AG08396 (cell line): Measurements from ENCODE around the gene PDLIM1.
"Not testable (repeated sequence)": the region's sequence is repeated elsewhere in the genome, so short reads cannot be mapped to it uniquely, and the experiment has no call there.

ENCODE experiments used
- DNase-seq: peaks from one replicate; pipeline ENCODE4 v3.0.0; 2012; ENCODE audit warnings: low spot score, mixed read lengths

Gene PDLIM1

DNA sequence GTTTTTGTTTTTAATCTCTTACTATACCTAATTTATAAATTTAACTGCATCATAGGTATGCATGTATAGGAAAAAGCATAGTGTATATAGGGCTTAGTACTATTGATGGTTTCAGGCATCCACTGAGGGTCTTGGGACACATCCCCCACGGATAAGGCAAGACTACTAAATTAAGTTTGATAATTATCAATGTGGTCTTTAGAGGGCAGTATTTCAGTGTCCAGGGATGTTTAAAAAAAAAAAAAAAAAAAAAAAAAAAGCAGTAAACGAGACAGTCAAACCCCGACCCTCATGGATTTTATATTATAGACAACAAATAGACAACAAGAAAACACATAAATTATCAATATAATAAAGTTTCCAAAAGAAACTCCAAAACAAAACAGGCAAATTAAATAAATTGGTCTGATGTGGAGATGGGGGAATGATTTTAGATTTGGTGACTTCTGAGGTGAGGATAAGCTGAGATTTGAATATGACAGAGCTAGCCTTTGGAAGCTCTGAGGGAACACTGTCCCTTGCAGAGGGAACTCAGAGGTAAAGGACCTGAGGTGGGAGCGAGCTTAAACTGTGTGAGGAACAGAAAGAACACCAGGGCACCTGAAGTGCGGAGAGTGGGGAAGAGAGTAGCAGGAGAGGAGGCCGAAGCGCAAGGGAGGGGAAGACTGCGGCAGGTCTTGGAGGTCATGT, 82.0 kb downstream of the PDLIM1 start:
- no peak for DNase-seq

- DNase-seq: not testable (repeated sequence)
Observed at GRCh38 chr10:95202865-95203264, 87.9 kb downstream of the PDLIM1 start.

GRCh38 chr10:95201736-95202135, 89.1 kb downstream of the PDLIM1 start:
- DNase-seq: peak; percentile 56

DNA sequence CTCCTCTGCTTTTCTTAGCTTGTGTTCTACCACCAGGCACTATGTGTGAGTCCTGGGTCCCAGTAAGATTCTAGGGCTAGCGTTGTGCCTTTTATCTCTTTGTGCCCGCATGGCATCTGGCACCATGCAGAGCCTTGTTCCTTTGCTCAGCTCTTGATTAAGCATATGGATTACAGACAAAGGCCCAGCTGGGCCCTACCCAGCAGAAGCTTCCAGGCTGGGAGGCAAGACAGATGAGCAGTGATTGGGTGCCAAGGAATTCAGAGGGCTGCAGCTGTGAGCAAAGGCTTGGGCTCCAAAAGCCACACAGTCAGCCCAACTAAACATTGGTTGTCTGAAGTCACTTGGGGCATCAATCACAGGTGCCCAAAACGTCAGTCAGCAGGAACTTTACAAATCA, 94.8 kb downstream of the PDLIM1 start:
- no peak for DNase-seq

GRCh38 chr10:95193944-95194343, 96.9 kb downstream of the PDLIM1 start, which contains the start of gene ACSM6:
Gene ACSM6 (plus strand): TSS chr10:95194238. CDS start chr10:95194486, 248 bp downstream.
- DNase-seq: no peak

DNA sequence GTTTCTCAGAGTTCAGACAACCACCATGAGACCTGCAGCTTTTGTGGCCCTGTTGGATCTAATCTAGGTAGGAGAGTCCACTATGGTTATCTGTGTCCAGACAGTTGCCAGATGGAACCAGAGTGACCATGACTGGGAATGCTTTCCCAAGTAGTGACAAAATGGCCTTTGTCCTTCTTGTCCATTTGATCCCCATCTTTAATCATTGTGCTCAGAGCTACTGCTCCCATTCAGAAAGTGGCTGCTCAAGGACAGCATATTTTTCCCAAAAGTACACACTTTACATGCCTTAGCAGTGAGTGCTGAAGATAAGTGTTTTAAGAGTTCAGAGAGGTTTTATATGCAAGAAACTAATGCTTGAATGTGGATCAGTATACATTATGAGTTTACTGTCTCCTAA, 102.2 kb downstream of the PDLIM1 start:
- no peak for DNase-seq

DNA sequence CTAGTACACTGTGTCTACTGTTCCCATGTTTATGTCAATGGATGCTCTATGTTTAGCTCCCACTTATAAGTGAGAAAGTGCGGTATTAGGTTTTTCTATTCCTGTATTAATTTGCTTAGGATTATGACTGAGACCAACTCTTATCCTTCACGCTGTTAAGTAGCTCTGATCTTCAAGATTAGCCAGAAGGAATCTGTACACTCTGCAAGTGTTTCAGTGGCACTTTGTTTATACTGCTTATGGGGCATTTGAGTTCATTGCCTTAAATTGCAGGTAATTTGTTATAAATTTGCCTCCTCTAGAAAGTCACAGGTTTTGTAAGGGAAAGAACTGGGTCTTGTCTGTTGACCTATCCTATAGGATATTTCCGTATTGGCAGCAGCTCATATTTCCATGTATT, 103.2 kb downstream of the PDLIM1 start:
- DNase-seq: no peak
